ENCODE data around the gene AATK.

AATK gene

GRCh38 chr17:81166033-81166492 is at the start of gene AATK:
Gene AATK, minus strand, starts transcription at chr17:81166221. Its CDS starts 229 bp downstream, at chr17:81165992.
- no peak for DNase-seq (ENCODE audit: low spot score)

- DNase-seq (ENCODE audit: low spot score), result no peak
Measured at GRCh38 chr17:81213978-81214377, 48.0 kb upstream of the AATK start.

- no peak for DNase-seq (ENCODE audit: low spot score)
Measured at GRCh38 chr17:81212365-81212764, 46.3 kb upstream of the AATK start.

- no peak for DNase-seq (ENCODE audit: low spot score)
Measured at GRCh38 chr17:81210868-81211267, 44.8 kb upstream of the AATK start.

- no peak for DNase-seq (ENCODE audit: low spot score)
Measured at GRCh38 chr17:81210466-81210865, 44.4 kb upstream of the AATK start.

- no peak for DNase-seq (ENCODE audit: low spot score)
Measured at GRCh38 chr17:81209141-81209540, 43.1 kb upstream of the AATK start.

- no peak for DNase-seq (ENCODE audit: low spot score)
Measured at GRCh38 chr17:81208651-81209050, 42.6 kb upstream of the AATK start.

GRCh38 chr17:81207610-81208581 is 41.9 kb upstream of the AATK start:
- no peak for DNase-seq (ENCODE audit: low spot score)

GRCh38 chr17:81206657-81207056 is 40.6 kb upstream of the AATK start:
- no peak for DNase-seq (ENCODE audit: low spot score)

- DNase-seq (ENCODE audit: low spot score), result no peak
Measured at GRCh38 chr17:81206166-81206565, 40.1 kb upstream of the AATK start.

- no peak for DNase-seq (ENCODE audit: low spot score)
Measured at GRCh38 chr17:81204578-81204977, 38.6 kb upstream of the AATK start.

GRCh38 chr17:81203136-81203535 is 37.1 kb upstream of the AATK start:
- DNase-seq (ENCODE audit: low spot score), result no peak

- no peak for DNase-seq (ENCODE audit: low spot score)
Measured at GRCh38 chr17:81202318-81202717, 36.3 kb upstream of the AATK start.

GRCh38 chr17:81200695-81201580 is 34.9 kb upstream of the AATK start:
- peak; percentile 79 for DNase-seq (ENCODE audit: low spot score)

GRCh38 chr17:81200201-81200600 is 34.2 kb upstream of the AATK start:
- DNase-seq (ENCODE audit: low spot score), result no peak

- DNase-seq (ENCODE audit: low spot score), result no peak
Measured at GRCh38 chr17:81199482-81199830, 33.4 kb upstream of the AATK start.

GRCh38 chr17:81198826-81199481 is 32.9 kb upstream of the AATK start:
- DNase-seq (ENCODE audit: low spot score), result no peak

GRCh38 chr17:81197831-81198490 is 31.9 kb upstream of the AATK start:
- DNase-seq (ENCODE audit: low spot score), result no peak

- DNase-seq (ENCODE audit: low spot score), result no peak
Measured at GRCh38 chr17:81197409-81197795, 31.4 kb upstream of the AATK start.

GRCh38 chr17:81196505-81197408 is 30.7 kb upstream of the AATK start:
- no peak for DNase-seq (ENCODE audit: low spot score)
